Measurements from ENCODE around the gene C8B. TPM values are rescaled to one million over a fixed set of nuclear protein-coding genes. Genes with fewer than 3 reads are reported as not detected.

Gene C8B
- total and polyA plus RNA-seq, 2 of the 13 experiments (the other 11 are each of a cell fraction or from before 2014, with no cell fraction given) = 8.4 to 11.3 TPM

DNA sequence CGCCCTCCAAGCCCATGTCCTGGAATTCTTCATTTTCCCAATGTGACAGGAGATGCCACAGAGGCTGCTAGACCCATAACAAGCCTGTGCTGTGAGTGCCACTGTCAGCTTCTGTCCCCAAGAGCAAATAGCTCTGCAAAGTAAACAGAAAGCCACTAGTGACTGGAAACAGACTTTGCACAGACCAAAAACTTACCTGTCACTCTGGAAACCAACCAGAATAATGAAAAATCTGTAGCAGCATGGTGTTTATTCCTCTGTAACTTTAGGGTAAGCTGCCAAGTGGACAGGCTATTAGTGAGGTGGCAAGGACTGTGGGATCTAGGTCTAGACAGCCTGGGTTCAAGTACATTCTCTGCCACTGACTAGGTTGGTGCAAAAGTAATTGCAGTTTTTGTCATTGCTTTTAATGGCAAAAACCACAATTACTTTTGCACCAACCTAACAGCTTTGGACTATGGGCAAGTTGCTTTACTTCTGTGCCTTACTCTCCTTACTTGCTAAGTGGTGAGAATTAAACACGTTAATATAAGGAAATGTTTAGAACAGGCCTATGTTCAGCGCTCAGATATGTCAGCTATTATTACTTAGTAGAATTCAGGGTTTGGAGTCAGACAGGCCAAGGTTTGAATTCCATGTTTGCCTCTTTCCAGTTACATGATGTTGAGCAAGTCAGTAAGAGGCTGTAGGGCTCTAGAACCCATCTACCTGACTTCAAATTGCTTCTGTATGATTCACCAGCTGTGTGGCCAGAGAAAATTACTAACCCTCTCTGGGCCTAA is at the start of gene C8B (continued):
- TF ChIP-seq, protein P1, sequence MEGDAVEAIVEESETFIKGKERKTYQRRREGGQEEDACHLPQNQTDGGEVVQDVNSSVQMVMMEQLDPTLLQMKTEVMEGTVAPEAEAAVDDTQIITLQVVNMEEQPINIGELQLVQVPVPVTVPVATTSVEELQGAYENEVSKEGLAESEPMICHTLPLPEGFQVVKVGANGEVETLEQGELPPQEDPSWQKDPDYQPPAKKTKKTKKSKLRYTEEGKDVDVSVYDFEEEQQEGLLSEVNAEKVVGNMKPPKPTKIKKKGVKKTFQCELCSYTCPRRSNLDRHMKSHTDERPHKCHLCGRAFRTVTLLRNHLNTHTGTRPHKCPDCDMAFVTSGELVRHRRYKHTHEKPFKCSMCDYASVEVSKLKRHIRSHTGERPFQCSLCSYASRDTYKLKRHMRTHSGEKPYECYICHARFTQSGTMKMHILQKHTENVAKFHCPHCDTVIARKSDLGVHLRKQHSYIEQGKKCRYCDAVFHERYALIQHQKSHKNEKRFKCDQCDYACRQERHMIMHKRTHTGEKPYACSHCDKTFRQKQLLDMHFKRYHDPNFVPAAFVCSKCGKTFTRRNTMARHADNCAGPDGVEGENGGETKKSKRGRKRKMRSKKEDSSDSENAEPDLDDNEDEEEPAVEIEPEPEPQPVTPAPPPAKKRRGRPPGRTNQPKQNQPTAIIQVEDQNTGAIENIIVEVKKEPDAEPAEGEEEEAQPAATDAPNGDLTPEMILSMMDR (CRISPR knock-in tag; IDR thresholded peaks at IDR 0.05) = peak; percentile 22; the same call in 1 of the 2 replicates
- TF ChIP-seq KDM6A (CRISPR knock-in tag; IDR thresholded peaks at IDR 0.05; ENCODE audit: low read depth) (0 out of 2 replicates have a peak, but pooled peaks have one; percentile 55), HDAC1 (CRISPR knock-in tag; IDR thresholded peaks at IDR 0.05) (peak; percentile 37; the same call in 1 of the 2 replicates), SKI (IDR thresholded peaks at IDR 0.05; ENCODE audit: partially characterized antibody) (peak; percentile 89), MXI1 (IDR thresholded peaks at IDR 0.05; ENCODE audit: borderline replicate concordance, low read depth, low read length) (peak; percentile 35; the same call in 1 of the 3 replicates), ZNF772 (CRISPR knock-in tag; IDR thresholded peaks at IDR 0.05) (no peak), ZNF652 (CRISPR knock-in tag; IDR thresholded peaks at IDR 0.05; ENCODE audit: borderline replicate concordance, low read depth) (no peak), HNF1A (IDR thresholded peaks at IDR 0.05; ENCODE audit: low read depth) (0 out of 2 replicates have a peak, but pooled peaks have one; percentile 43), HNF1A (CRISPR knock-in tag; IDR thresholded peaks at IDR 0.05; ENCODE audit: borderline replicate concordance) (peak; percentile 48; the same call in 1 of the 2 replicates), MAFK (conservative IDR thresholded peaks at IDR 0.05 in 1 of 2, IDR thresholded peaks at IDR 0.05 in 1 of 2; ENCODE audit: low read length in 2 of 2) (no peak)
- TF ChIP-seq, protein P2, sequence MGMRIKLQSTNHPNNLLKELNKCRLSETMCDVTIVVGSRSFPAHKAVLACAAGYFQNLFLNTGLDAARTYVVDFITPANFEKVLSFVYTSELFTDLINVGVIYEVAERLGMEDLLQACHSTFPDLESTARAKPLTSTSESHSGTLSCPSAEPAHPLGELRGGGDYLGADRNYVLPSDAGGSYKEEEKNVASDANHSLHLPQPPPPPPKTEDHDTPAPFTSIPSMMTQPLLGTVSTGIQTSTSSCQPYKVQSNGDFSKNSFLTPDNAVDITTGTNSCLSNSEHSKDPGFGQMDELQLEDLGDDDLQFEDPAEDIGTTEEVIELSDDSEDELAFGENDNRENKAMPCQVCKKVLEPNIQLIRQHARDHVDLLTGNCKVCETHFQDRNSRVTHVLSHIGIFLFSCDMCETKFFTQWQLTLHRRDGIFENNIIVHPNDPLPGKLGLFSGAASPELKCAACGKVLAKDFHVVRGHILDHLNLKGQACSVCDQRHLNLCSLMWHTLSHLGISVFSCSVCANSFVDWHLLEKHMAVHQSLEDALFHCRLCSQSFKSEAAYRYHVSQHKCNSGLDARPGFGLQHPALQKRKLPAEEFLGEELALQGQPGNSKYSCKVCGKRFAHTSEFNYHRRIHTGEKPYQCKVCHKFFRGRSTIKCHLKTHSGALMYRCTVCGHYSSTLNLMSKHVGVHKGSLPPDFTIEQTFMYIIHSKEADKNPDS (CRISPR knock-in tag; IDR thresholded peaks at IDR 0.05) = peak; percentile 53; the same call in 1 of the 2 replicates
- TF ChIP-seq, protein P3, sequence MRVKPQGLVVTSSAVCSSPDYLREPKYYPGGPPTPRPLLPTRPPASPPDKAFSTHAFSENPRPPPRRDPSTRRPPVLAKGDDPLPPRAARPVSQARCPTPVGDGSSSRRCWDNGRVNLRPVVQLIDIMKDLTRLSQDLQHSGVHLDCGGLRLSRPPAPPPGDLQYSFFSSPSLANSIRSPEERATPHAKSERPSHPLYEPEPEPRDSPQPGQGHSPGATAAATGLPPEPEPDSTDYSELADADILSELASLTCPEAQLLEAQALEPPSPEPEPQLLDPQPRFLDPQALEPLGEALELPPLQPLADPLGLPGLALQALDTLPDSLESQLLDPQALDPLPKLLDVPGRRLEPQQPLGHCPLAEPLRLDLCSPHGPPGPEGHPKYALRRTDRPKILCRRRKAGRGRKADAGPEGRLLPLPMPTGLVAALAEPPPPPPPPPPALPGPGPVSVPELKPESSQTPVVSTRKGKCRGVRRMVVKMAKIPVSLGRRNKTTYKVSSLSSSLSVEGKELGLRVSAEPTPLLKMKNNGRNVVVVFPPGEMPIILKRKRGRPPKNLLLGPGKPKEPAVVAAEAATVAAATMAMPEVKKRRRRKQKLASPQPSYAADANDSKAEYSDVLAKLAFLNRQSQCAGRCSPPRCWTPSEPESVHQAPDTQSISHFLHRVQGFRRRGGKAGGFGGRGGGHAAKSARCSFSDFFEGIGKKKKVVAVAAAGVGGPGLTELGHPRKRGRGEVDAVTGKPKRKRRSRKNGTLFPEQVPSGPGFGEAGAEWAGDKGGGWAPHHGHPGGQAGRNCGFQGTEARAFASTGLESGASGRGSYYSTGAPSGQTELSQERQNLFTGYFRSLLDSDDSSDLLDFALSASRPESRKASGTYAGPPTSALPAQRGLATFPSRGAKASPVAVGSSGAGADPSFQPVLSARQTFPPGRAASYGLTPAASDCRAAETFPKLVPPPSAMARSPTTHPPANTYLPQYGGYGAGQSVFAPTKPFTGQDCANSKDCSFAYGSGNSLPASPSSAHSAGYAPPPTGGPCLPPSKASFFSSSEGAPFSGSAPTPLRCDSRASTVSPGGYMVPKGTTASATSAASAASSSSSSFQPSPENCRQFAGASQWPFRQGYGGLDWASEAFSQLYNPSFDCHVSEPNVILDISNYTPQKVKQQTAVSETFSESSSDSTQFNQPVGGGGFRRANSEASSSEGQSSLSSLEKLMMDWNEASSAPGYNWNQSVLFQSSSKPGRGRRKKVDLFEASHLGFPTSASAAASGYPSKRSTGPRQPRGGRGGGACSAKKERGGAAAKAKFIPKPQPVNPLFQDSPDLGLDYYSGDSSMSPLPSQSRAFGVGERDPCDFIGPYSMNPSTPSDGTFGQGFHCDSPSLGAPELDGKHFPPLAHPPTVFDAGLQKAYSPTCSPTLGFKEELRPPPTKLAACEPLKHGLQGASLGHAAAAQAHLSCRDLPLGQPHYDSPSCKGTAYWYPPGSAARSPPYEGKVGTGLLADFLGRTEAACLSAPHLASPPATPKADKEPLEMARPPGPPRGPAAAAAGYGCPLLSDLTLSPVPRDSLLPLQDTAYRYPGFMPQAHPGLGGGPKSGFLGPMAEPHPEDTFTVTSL (CRISPR knock-in tag; IDR thresholded peaks at IDR 0.05; ENCODE audit: borderline replicate concordance) = peak; percentile 87; the same call in 1 of the 2 replicates

Data from HepG2 (cell line).